Measurements from ENCODE around the gene SLC5A3. TPM values are rescaled to one million over a fixed set of nuclear protein-coding genes. Genes with fewer than 3 reads are reported as not detected.

The SLC5A3 gene
- total RNA-seq, 1 experiment from 2014 or later = 12.3 TPM

DNA sequence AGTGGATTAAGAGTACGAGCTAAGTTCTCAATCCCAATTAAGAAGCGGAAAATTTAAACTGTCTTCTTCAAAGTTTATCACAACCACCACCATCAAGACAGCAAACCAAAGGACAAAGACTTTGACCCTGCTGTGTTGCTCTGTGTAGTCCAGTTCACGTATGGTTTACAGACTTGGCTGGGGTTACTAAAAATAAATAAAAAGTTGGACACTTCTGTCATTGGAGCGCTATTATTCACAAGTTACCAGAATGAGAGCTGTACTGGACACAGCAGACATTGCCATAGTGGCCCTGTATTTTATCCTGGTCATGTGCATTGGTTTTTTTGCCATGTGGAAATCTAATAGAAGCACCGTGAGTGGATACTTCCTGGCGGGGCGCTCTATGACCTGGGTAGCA, 21.6 kb downstream of the SLC5A3 start:
- Histone ChIP-seq H2AK5ac (ENCODE audit: insufficient read length, low read length) (no peak overlapping the region), H3K56ac (ENCODE audit: insufficient read length, low read depth, low read length) (no peak overlapping the region), H4K20me1 (ENCODE audit: control insufficient read depth, insufficient read depth, insufficient read length) (no peaks in the 10 kb centered on the region), H3K14ac (ENCODE audit: insufficient read depth, low read length) (no peak overlapping the region), H3K9me3 (ENCODE audit: control insufficient read depth, low read depth, low read length) (no peaks in the 10 kb centered on the region), H3K4ac (ENCODE audit: low read depth, low read length) (no peak overlapping the region), H2BK20ac (ENCODE audit: low read depth, low read length, poor library complexity, severe bottlenecking) (no peak overlapping the region), H2BK120ac (ENCODE audit: low read depth, low read length, poor library complexity, severe bottlenecking) (no peak overlapping the region), H2BK15ac (ENCODE audit: low read depth, low read length) (no peak overlapping the region), H3T11ph (ENCODE audit: low read length) (no peak overlapping the region), H4K8ac (replicated peaks; ENCODE audit: insufficient read length, low read depth, low read length) (no peak overlapping the region), H3K9ac (ENCODE audit: extremely low read depth, insufficient read length, low read length) (no peak overlapping the region), H4K5ac (ENCODE audit: insufficient read length, low read depth, low read length) (no peak overlapping the region), H3K23me2 (ENCODE audit: insufficient read length, low read depth, low read length, poor library complexity, severe bottlenecking) (no peaks in the 10 kb centered on the region), H2BK5ac (ENCODE audit: insufficient read length, low read length) (no peak overlapping the region), H3K79me1 (ENCODE audit: insufficient read depth, low read depth, low read length, poor library complexity, severe bottlenecking) (no peaks in the 10 kb centered on the region), H3K4me1 (ENCODE audit: insufficient read depth, low read length) (peaks cover 2% of the 10 kb centered on the region; the same call in 1 of the 2 replicates), H3K18ac (ENCODE audit: insufficient read length, low read depth, low read length) (no peak overlapping the region), H2AFZ (ENCODE audit: low read length) (no peak overlapping the region), H3K27ac (ENCODE audit: insufficient read length, low read depth, low read length) (no peak overlapping the region), H4K91ac (ENCODE audit: insufficient read length, low read depth, low read length) (no peak overlapping the region), H3K23ac (ENCODE audit: insufficient read length, low read depth, low read length) (no peak overlapping the region), H3K79me2 (ENCODE audit: insufficient read depth, low read length) (peaks cover 16% of the 10 kb centered on the region; the same call in 1 of the 2 replicates), H3K27me3 (ENCODE audit: insufficient read depth, low read length) (no peaks in the 10 kb centered on the region), H2BK12ac (ENCODE audit: insufficient read length, low read depth, low read length) (no peak overlapping the region), H3K4me2 (ENCODE audit: insufficient read depth, insufficient read length, low read length) (no peak overlapping the region)
- no CpG with 5 or more reads among the region's 7 CpGs for WGBS (ENCODE audit: extremely low coverage, insufficient read length, low lambda C conversion rate)
- Mint-ChIP-seq H3K9me3 (no peaks in the 10 kb centered on the region), H3K4me1 (peaks cover 32 to 43% of the 10 kb centered on the region in 2 experiments), H3K27me3 (ENCODE audit: low read depth) (no peaks in the 10 kb centered on the region), H3K27ac (no peak overlapping the region; a peak in 1 of 7 replicates), H3K4me3 (no peak overlapping the region), H3K36me3 (ENCODE audit: insufficient read depth in 1 of 3, low read depth in 3 of 3) (peaks cover 16 to 30% (median 27%) of the 10 kb centered on the region in 3 experiments; a peak in 6 of 7 replicates)
- DNase-seq = no peak
- TF ChIP-seq, protein P1, sequence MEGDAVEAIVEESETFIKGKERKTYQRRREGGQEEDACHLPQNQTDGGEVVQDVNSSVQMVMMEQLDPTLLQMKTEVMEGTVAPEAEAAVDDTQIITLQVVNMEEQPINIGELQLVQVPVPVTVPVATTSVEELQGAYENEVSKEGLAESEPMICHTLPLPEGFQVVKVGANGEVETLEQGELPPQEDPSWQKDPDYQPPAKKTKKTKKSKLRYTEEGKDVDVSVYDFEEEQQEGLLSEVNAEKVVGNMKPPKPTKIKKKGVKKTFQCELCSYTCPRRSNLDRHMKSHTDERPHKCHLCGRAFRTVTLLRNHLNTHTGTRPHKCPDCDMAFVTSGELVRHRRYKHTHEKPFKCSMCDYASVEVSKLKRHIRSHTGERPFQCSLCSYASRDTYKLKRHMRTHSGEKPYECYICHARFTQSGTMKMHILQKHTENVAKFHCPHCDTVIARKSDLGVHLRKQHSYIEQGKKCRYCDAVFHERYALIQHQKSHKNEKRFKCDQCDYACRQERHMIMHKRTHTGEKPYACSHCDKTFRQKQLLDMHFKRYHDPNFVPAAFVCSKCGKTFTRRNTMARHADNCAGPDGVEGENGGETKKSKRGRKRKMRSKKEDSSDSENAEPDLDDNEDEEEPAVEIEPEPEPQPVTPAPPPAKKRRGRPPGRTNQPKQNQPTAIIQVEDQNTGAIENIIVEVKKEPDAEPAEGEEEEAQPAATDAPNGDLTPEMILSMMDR (conservative IDR thresholded peaks at IDR 0.05) = no peak
